Vagina (tissue), 2 donors: ENCODE measurements around the gene TGFBRAP1. TPM values are rescaled to one million over a fixed set of nuclear protein-coding genes. Genes with fewer than 3 reads are reported as not detected.

Experiments
- DNase-seq, 2 donors: peaks; one replicate each; pipeline ENCODE4 v3.0.0-alpha.2; 2017; ENCODE audit errors: extremely low spot score in 2 of 2
- H3K27ac ChIP-seq: fragments of 200-600 bp; sonication (generic); one replicate; pipeline ENCODE4 v1.5.1; 2019
- H3K27me3 ChIP-seq: fragments of 200-600 bp; sonication (generic); one replicate; pipeline ENCODE4 v1.5.1; 2019
- H3K36me3 ChIP-seq, 2 donors: fragments of 200-600 bp; sonication (generic); one replicate each; pipeline ENCODE4 v1.5.1; 2017 to 2019
- H3K4me1 ChIP-seq: fragments of 200-600 bp; sonication (generic); one replicate; pipeline ENCODE4 v1.5.1; 2019
- H3K4me3 ChIP-seq, 2 donors: fragments of 200-600 bp; sonication (generic); 1 replicate in 1 of 2; 2 replicates in 1 of 2; pipeline ENCODE4 v1.5.1; 2016 to 2019
- H3K9me3 ChIP-seq: fragments of 200-600 bp; sonication (generic); one replicate; pipeline ENCODE4 v1.5.1; 2019
- POLR2A ChIP-seq, 2 donors: fragments of 450-650 bp; IDR thresholded peaks; one replicate each; pipeline ENCODE4 v1.6.1; 2017; ENCODE audit warnings: antibody characterized with exemption in 2 of 2, mild to moderate bottlenecking in 2 of 2, moderate library complexity in 2 of 2
- POLR2AphosphoS5 ChIP-seq, 2 donors: sonication (generic); formaldehyde crosslinking; IDR thresholded peaks; one replicate each; pipeline ENCODE4 v1.9.0; 2017; ENCODE audit warnings: antibody characterized with exemption in 2 of 2, mild to moderate bottlenecking in 2 of 2, low read depth in 1 of 2; ENCODE audit not compliant: insufficient read depth in 1 of 2
- intact Hi-C: fragments of 100-400 bp; cut with DNase I; formaldehyde crosslinking; loops from one replicate; pipeline ENCODE4 v1.15.1; 2023
- total RNA-seq: library from RNA; depleted of rRNA; stranded (reverse); fragments of >200 nt; gene quantifications from one replicate; pipeline ENCODE4 v1.2.3, GENCODE V29; 2016
- TF ChIP-seq, protein P1 (sequence below), 3 experiments: fragments of 450-650 bp in 2 of 3; fragments of 200-600 bp in 1 of 3; sonication (generic) in 1 of 3; IDR thresholded peaks; one replicate each; pipeline ENCODE4 v1.5.1; 2017 to 2019; ENCODE audit warnings: antibody characterized with exemption in 3 of 3, mild to moderate bottlenecking in 2 of 3, moderate library complexity in 2 of 3

TGFBRAP1 gene
- total RNA-seq, 1 donor from 2014 or later, result 20.1 TPM

DNA sequence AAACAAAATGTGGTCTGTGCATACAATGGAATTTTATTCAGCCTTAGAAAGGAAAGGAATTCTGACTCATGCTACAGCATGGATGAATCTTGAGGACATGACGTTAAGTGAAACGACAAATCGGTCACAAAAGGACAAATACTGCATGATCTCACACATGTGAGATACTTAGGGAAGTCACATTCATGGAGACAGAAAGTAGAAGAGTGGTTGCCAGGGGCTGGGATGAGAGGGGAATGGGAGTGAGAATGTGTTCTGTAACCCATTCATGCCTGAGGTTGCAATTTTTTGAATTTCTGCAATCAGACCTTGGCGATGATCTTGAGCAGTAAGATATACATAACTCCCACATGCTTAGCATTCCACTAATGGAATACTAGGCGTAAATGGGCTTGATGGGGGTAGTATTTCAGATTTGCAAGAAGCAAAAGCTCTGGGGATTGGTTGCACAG is 47.3 kb upstream of the TGFBRAP1 start:
- no peak for TF ChIP-seq POLR2AphosphoS5 (IDR thresholded peaks at IDR 0.05; ENCODE audit: insufficient read depth in 1 of 2, low read depth in 1 of 2)
- TF ChIP-seq, protein P1, sequence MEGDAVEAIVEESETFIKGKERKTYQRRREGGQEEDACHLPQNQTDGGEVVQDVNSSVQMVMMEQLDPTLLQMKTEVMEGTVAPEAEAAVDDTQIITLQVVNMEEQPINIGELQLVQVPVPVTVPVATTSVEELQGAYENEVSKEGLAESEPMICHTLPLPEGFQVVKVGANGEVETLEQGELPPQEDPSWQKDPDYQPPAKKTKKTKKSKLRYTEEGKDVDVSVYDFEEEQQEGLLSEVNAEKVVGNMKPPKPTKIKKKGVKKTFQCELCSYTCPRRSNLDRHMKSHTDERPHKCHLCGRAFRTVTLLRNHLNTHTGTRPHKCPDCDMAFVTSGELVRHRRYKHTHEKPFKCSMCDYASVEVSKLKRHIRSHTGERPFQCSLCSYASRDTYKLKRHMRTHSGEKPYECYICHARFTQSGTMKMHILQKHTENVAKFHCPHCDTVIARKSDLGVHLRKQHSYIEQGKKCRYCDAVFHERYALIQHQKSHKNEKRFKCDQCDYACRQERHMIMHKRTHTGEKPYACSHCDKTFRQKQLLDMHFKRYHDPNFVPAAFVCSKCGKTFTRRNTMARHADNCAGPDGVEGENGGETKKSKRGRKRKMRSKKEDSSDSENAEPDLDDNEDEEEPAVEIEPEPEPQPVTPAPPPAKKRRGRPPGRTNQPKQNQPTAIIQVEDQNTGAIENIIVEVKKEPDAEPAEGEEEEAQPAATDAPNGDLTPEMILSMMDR (IDR thresholded peaks at IDR 0.05), result no peak
- no peak for TF ChIP-seq POLR2A (IDR thresholded peaks at IDR 0.05)
- intact Hi-C loops, result no loop called here
- no peak overlapping the region for H3K4me3 ChIP-seq
- no peaks in the 10 kb centered on the region for H3K36me3 ChIP-seq
- DNase-seq, result no peak
- no peaks in the 10 kb centered on the region for H3K9me3 ChIP-seq
- peaks cover 57% of the 10 kb centered on the region for H3K4me1 ChIP-seq
- H3K27me3 ChIP-seq, result no peaks in the 10 kb centered on the region
- no peak overlapping the region for H3K27ac ChIP-seq

- H3K36me3 ChIP-seq, result no peaks in the 10 kb centered on the region
- no peak overlapping the region for H3K4me3 ChIP-seq
- no peak for TF ChIP-seq POLR2A (IDR thresholded peaks at IDR 0.05)
- no peak for TF ChIP-seq POLR2AphosphoS5 (IDR thresholded peaks at IDR 0.05; ENCODE audit: insufficient read depth in 1 of 2, low read depth in 1 of 2)
- TF ChIP-seq, protein P1 (IDR thresholded peaks at IDR 0.05), result no peak
- no peaks in the 10 kb centered on the region for H3K9me3 ChIP-seq
- intact Hi-C loops, result no loop called here
- no peak overlapping the region for H3K27ac ChIP-seq
- no peaks in the 10 kb centered on the region for H3K27me3 ChIP-seq
- DNase-seq, result no peak
- H3K4me1 ChIP-seq, result peaks cover 53% of the 10 kb centered on the region
Measured at GRCh38 chr2:105376010-105376409, 46.5 kb upstream of the TGFBRAP1 start.

GRCh38 chr2:105375001-105375561 is 45.5 kb upstream of the TGFBRAP1 start:
- Histone ChIP-seq H3K36me3 (no peaks in the 10 kb centered on the region), H3K9me3 (no peaks in the 10 kb centered on the region), H3K27me3 (no peaks in the 10 kb centered on the region), H3K27ac (peak overlapping the region; percentile 59), H3K4me3 (no peak overlapping the region), H3K4me1 (peaks cover 49% of the 10 kb centered on the region)
- intact Hi-C loops, result no loop called here
- DNase-seq, result no peak
- TF ChIP-seq, protein P1 (IDR thresholded peaks at IDR 0.05), result no peak
- no peak for TF ChIP-seq POLR2A (IDR thresholded peaks at IDR 0.05)
- TF ChIP-seq POLR2AphosphoS5 (IDR thresholded peaks at IDR 0.05; ENCODE audit: insufficient read depth in 1 of 2, low read depth in 1 of 2), result no peak

GRCh38 chr2:105373895-105374401 is 44.4 kb upstream of the TGFBRAP1 start:
- H3K36me3 ChIP-seq, result no peaks in the 10 kb centered on the region
- no peaks in the 10 kb centered on the region for H3K27me3 ChIP-seq
- peak overlapping the region; percentile 59 for H3K27ac ChIP-seq
- H3K4me3 ChIP-seq, result no peak overlapping the region
- intact Hi-C loops, result loop anchor here (5.0 kb wide), 1 partner anchor 148 kb away; no protein-coding TSS in a partner anchor
- peaks cover 39% of the 10 kb centered on the region for H3K4me1 ChIP-seq
- H3K9me3 ChIP-seq, result no peaks in the 10 kb centered on the region
- DNase-seq, result no peak
- no peak for TF ChIP-seq POLR2AphosphoS5 (IDR thresholded peaks at IDR 0.05; ENCODE audit: insufficient read depth in 1 of 2, low read depth in 1 of 2)
- TF ChIP-seq, protein P1 (IDR thresholded peaks at IDR 0.05), result no peak
- no peak for TF ChIP-seq POLR2A (IDR thresholded peaks at IDR 0.05)

DNA sequence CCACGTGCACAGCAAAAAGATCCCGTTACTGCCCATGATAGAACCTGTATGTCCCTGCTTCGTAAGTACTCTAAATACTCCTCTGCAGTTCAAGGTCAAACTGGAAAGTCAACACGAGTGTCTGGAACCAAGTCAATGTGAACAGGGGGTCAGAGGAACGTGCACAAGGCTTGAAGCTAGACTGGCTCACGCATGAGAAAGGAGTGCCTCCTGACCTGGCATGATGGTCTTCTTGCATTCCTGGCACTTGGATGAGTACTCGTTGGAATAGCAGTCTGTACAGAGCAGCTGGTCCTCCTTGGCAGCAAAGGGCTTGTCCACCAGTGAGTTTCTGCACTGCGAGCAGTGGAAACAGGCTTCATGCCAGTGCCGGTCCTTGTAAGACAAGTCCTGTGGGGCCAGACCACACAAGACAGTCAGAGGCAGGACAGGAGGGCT is 43.8 kb upstream of the TGFBRAP1 start:
- intact Hi-C loops, result loop anchor here (5.0 kb wide), 1 partner anchor 149 kb away; no protein-coding TSS in a partner anchor
- no peaks in the 10 kb centered on the region for H3K9me3 ChIP-seq
- DNase-seq, result no peak
- no peaks in the 10 kb centered on the region for H3K36me3 ChIP-seq
- no peaks in the 10 kb centered on the region for H3K27me3 ChIP-seq
- no peak for TF ChIP-seq POLR2AphosphoS5 (IDR thresholded peaks at IDR 0.05; ENCODE audit: insufficient read depth in 1 of 2, low read depth in 1 of 2)
- no peak overlapping the region for H3K4me3 ChIP-seq
- H3K4me1 ChIP-seq, result peaks cover 35% of the 10 kb centered on the region
- H3K27ac ChIP-seq, result peak overlapping the region; percentile 59
